SK-N-MC (cell line): Measurements from ENCODE around the gene PIK3CB.

ENCODE experiments used
- EZH2 ChIP-seq: fragments of 200-600 bp; sonication (generic); IDR thresholded peaks from one replicate; pipeline ENCODE4 v1.6.1; 2017; ENCODE audit warnings: antibody characterized with exemption
- FOXP2 ChIP-seq: optimal IDR thresholded peaks from 2 replicates; pipeline ENCODE3; 2011; ENCODE audit warnings: mild to moderate bottlenecking, moderate library complexity; ENCODE audit not compliant: insufficient read depth; ENCODE audit errors: extremely low read length, control extremely low read depth

- TF ChIP-seq EZH2: no peak
- TF ChIP-seq FOXP2: no peak
Observed at GRCh38 chr3:138829886-138830510, 4.7 kb downstream of the PIK3CB start.
